Neural cell (in vitro differentiated cells): Measurements from ENCODE around the gene GPC5. TPM values are rescaled to one million over a fixed set of nuclear protein-coding genes. Genes with fewer than 3 reads are reported as not detected.

Experiments used
- H2AFZ ChIP-seq: fragments of 200-600, 300-800 bp; sonication (generic), shearing (Covaris generic); 2 replicates; pipeline ENCODE4 v1.6.0; 2014; ENCODE audit warnings: low read depth, mild to moderate bottlenecking, antibody characterized with exemption, low read length, moderate library complexity
- H3F3A ChIP-seq: fragments of 200-600 bp; shearing (Covaris generic); 2 replicates; pipeline ENCODE4 v1.6.1; 2016; ENCODE audit warnings: mild to moderate bottlenecking, moderate library complexity, mixed read lengths, antibody characterized with exemption, low read length; ENCODE audit not compliant: insufficient read depth, poor library complexity, severe bottlenecking
- H3K27ac ChIP-seq: fragments of 200-600, 300-800 bp; sonication (generic), shearing (Covaris generic); 2 replicates; pipeline ENCODE4 v1.5.1; 2014; ENCODE audit warnings: mild to moderate bottlenecking, low read length, moderate library complexity
- H3K27me3 ChIP-seq: fragments of 300-800, 200-600 bp; sonication (generic), shearing (Covaris generic); 2 replicates; pipeline ENCODE4 v1.6.0; 2014; ENCODE audit warnings: mild to moderate bottlenecking, low read depth, low read length, moderate library complexity; ENCODE audit not compliant: insufficient read depth
- H3K36me3 ChIP-seq: fragments of 300-800, 200-600 bp; sonication (generic), shearing (Covaris generic); 2 replicates; pipeline ENCODE4 v1.5.1; 2014; ENCODE audit warnings: mild to moderate bottlenecking, antibody characterized with exemption, low read length, moderate library complexity; ENCODE audit not compliant: insufficient read depth
- H3K4me2 ChIP-seq: fragments of 300-800, 200-600 bp; sonication (generic), shearing (Covaris generic); 2 replicates; pipeline ENCODE4 v1.6.0; 2014; ENCODE audit warnings: mild to moderate bottlenecking, low read length
- H3K4me3 ChIP-seq: fragments of 300-800, 200-600 bp; sonication (generic), shearing (Covaris generic); 2 replicates; pipeline ENCODE4 v1.5.1; 2014; ENCODE audit warnings: mild to moderate bottlenecking, low read length, moderate library complexity
- H3K79me2 ChIP-seq: fragments of 200-600 bp; shearing (Covaris generic); replicated peaks from 2 replicates; pipeline ENCODE4 v1.6.0; 2014; ENCODE audit warnings: mild to moderate bottlenecking, low read length, moderate library complexity; ENCODE audit not compliant: insufficient read depth
- H3K9ac ChIP-seq: fragments of 300-800, 200-600 bp; sonication (generic), shearing (Covaris generic); 2 replicates; pipeline ENCODE4 v1.6.1; 2016; ENCODE audit warnings: mild to moderate bottlenecking, low read length, mixed read lengths
- H3K9me2 ChIP-seq: fragments of 200-600 bp; shearing (Covaris generic); 2 replicates; pipeline ENCODE4 v1.6.1; 2016; ENCODE audit warnings: mild to moderate bottlenecking, low read length, mixed read lengths; ENCODE audit not compliant: insufficient read depth
- H3K9me3 ChIP-seq: fragments of 200-600, 300-800 bp; sonication (generic), shearing (Covaris generic); 2 replicates; pipeline ENCODE4 v1.6.1; 2016; ENCODE audit warnings: mild to moderate bottlenecking, mixed run types, low read length, moderate library complexity, mixed read lengths
- H4K20me1 ChIP-seq: fragments of 200-600 bp; shearing (Covaris generic); 2 replicates; pipeline ENCODE4 v1.6.1; 2016; ENCODE audit warnings: mild to moderate bottlenecking, mixed run types; ENCODE audit not compliant: insufficient read depth
- CTCF ChIP-seq: fragments of 450-650 bp; IDR thresholded peaks from 2 replicates; pipeline ENCODE4 v1.5.1; 2014; ENCODE audit warnings: antibody characterized with exemption, mild to moderate bottlenecking, moderate library complexity; ENCODE audit not compliant: poor library complexity, severe bottlenecking
- EP300 ChIP-seq: fragments of 450-650 bp; conservative IDR thresholded peaks from 2 replicates; pipeline ENCODE4 v1.6.1; 2014; ENCODE audit warnings: antibody characterized with exemption, mild to moderate bottlenecking, moderate library complexity; ENCODE audit not compliant: poor library complexity, severe bottlenecking
- EZH2 ChIP-seq: fragments of 200-600, 300-800 bp; shearing (Covaris generic), sonication (generic); IDR thresholded peaks from 2 replicates; pipeline ENCODE4 v1.6.1; 2014; ENCODE audit warnings: antibody characterized with exemption, low read length, borderline replicate concordance, mild to moderate bottlenecking; ENCODE audit not compliant: insufficient read depth, poor library complexity, severe bottlenecking
- MXI1 ChIP-seq: fragments of 450-650 bp; conservative IDR thresholded peaks from 2 replicates; pipeline ENCODE4 v1.6.1; 2014; ENCODE audit warnings: antibody characterized with exemption, mild to moderate bottlenecking; ENCODE audit not compliant: poor library complexity, severe bottlenecking
- POLR2AphosphoS5 ChIP-seq: IDR thresholded peaks from 2 replicates; pipeline ENCODE4 v1.6.1; 2012
- RAD21 ChIP-seq: fragments of 450-650 bp; conservative IDR thresholded peaks from 2 replicates; pipeline ENCODE4 v1.6.1; 2014; ENCODE audit warnings: antibody characterized with exemption, mild to moderate bottlenecking, moderate library complexity
- REST ChIP-seq: IDR thresholded peaks from 2 replicates; pipeline ENCODE4 v1.6.1; 2012; ENCODE audit warnings: borderline replicate concordance
- SMC3 ChIP-seq: fragments of 450-650 bp; conservative IDR thresholded peaks from 2 replicates; pipeline ENCODE4 v1.6.1; 2014; ENCODE audit warnings: antibody characterized with exemption, mild to moderate bottlenecking, moderate library complexity; ENCODE audit not compliant: poor library complexity
- TAF1 ChIP-seq: IDR thresholded peaks from 2 replicates; pipeline ENCODE4 v1.6.1; 2012; ENCODE audit warnings: low read depth
- polyA plus RNA-seq: library from polyadenylated mRNA; depleted of rRNA; stranded (reverse); fragments of >200 nt; gene quantifications from 2 replicates; pipeline ENCODE4 v1.2.3, GENCODE V29; 2014

GPC5 gene
- polyA plus RNA-seq, 1 donor from 2014 or later: 5.0 TPM

- Histone ChIP-seq H3K4me3 (no peak overlapping the region), H3K4me2 (no peak overlapping the region)
- TF ChIP-seq MXI1 (no peak), SMC3 (no peak), RAD21 (no peak), EZH2 (no peak), CTCF (no peak), REST (no peak), TAF1 (no peak), EP300 (no peak), POLR2AphosphoS5 (no peak)
Observed at GRCh38 chr13:91698308-91698707, 299.9 kb downstream of the GPC5 start.

GRCh38 chr13:91698767-91699166 lies 300.3 kb downstream of the GPC5 start:
- Histone ChIP-seq H3K36me3 (no peaks in the 10 kb centered on the region), H3K27ac (no peak overlapping the region), H3K79me2 (no peaks in the 10 kb centered on the region), H3K27me3 (no peaks in the 10 kb centered on the region), H3K4me3 (no peak overlapping the region), H4K20me1 (no peaks in the 10 kb centered on the region), H3K9ac (no peak overlapping the region), H3K4me2 (no peak overlapping the region), H3K9me3 (no peaks in the 10 kb centered on the region), H3F3A (no peaks in the 10 kb centered on the region), H3K9me2 (no peaks in the 10 kb centered on the region), H2AFZ (no peak overlapping the region)
- TF ChIP-seq RAD21 (no peak), TAF1 (no peak), SMC3 (no peak), EZH2 (no peak), REST (no peak), POLR2AphosphoS5 (no peak), CTCF (no peak), MXI1 (no peak), EP300 (no peak)

More at GRCh38 chr13:91698308-91698707, 299.9 kb downstream of the GPC5 start:
- Histone ChIP-seq H3K27ac (no peak overlapping the region), H2AFZ (no peak overlapping the region), H3F3A (no peaks in the 10 kb centered on the region), H3K27me3 (no peaks in the 10 kb centered on the region), H3K9ac (no peak overlapping the region), H3K36me3 (no peaks in the 10 kb centered on the region), H3K9me2 (no peaks in the 10 kb centered on the region), H4K20me1 (no peaks in the 10 kb centered on the region), H3K79me2 (no peaks in the 10 kb centered on the region), H3K9me3 (no peaks in the 10 kb centered on the region)
